ENCODE measurements around the gene MARCHF10.

The MARCHF10 gene

GRCh38 chr17:62727916-62728672, 80.0 kb downstream of the MARCHF10 start:
- DNase-seq (ENCODE audit: extremely low spot score), result no peak
- TF ChIP-seq TARDBP (IDR thresholded peaks at IDR 0.05), result no peak
- no peak for TF ChIP-seq NFRKB (IDR thresholded peaks at IDR 0.05)
- TF ChIP-seq FOXM1 (IDR thresholded peaks at IDR 0.05; ENCODE audit: borderline replicate concordance), result no peak
- TF ChIP-seq SP1 (IDR thresholded peaks at IDR 0.05), result no peak
- no peak for TF ChIP-seq ZNF384 (IDR thresholded peaks at IDR 0.05)
- TF ChIP-seq FOXA1 (IDR thresholded peaks at IDR 0.05), result no peak
- TF ChIP-seq CTBP1 (IDR thresholded peaks at IDR 0.05; ENCODE audit: borderline replicate concordance), result no peak
- TF ChIP-seq LEF1 (IDR thresholded peaks at IDR 0.05; ENCODE audit: borderline replicate concordance), result no peak
- no peak for TF ChIP-seq FOXK2 (IDR thresholded peaks at IDR 0.05)
- no peak for TF ChIP-seq SUZ12 (IDR thresholded peaks at IDR 0.05)
- TF ChIP-seq L3MBTL2 (conservative IDR thresholded peaks at IDR 0.05), result no peak
- TF ChIP-seq HDGF (IDR thresholded peaks at IDR 0.05; ENCODE audit: borderline replicate concordance), result no peak
- no peak for TF ChIP-seq BHLHE40 (IDR thresholded peaks at IDR 0.05; ENCODE audit: borderline replicate concordance)
- no peak for TF ChIP-seq ARNT (IDR thresholded peaks at IDR 0.05)
- no peak for TF ChIP-seq PKNOX1 (IDR thresholded peaks at IDR 0.05)
- TF ChIP-seq ELF4 (IDR thresholded peaks at IDR 0.05), result no peak
- CTCF ChIA-PET, result no interaction called here
- POLR2A ChIA-PET, result interaction anchor here (1.0 kb wide), 1 partner anchor 237 kb away, joined by 3 read pairs; no protein-coding TSS in a partner anchor

- TF ChIP-seq FOXA1 (IDR thresholded peaks at IDR 0.05) (no peak), SUZ12 (IDR thresholded peaks at IDR 0.05) (no peak), L3MBTL2 (conservative IDR thresholded peaks at IDR 0.05) (no peak), CTBP1 (IDR thresholded peaks at IDR 0.05; ENCODE audit: borderline replicate concordance) (no peak), FOXM1 (IDR thresholded peaks at IDR 0.05; ENCODE audit: borderline replicate concordance) (no peak), ELF4 (IDR thresholded peaks at IDR 0.05) (no peak), BHLHE40 (IDR thresholded peaks at IDR 0.05; ENCODE audit: borderline replicate concordance) (no peak), SP1 (IDR thresholded peaks at IDR 0.05) (no peak)
- ChIA-PET CTCF (no interaction called here), POLR2A (no interaction called here)
- DNase-seq (ENCODE audit: extremely low spot score), result no peak
These were observed 82.3 kb downstream of the MARCHF10 start for GRCh38 chr17:62725791-62726249.

- ChIA-PET CTCF (no interaction called here), POLR2A (interaction anchor here (1.2 kb wide), 3 partner anchors 10 to 269 kb away, joined by 3 read pairs; no protein-coding TSS in a partner anchor)
- TF ChIP-seq L3MBTL2 (conservative IDR thresholded peaks at IDR 0.05) (peak; percentile 82), FOXA1 (IDR thresholded peaks at IDR 0.05) (no peak)
- no peak for DNase-seq (ENCODE audit: extremely low spot score)
These were observed 83.5 kb downstream of the MARCHF10 start for GRCh38 chr17:62724398-62725146.

GRCh38 chr17:62723842-62724241, 84.3 kb downstream of the MARCHF10 start:
- CTCF ChIA-PET, result interaction anchor here (0.6 kb wide), 1 partner anchor 77 kb away, joined by 4 read pairs; no protein-coding TSS in a partner anchor
- TF ChIP-seq L3MBTL2 (conservative IDR thresholded peaks at IDR 0.05) (peak; percentile 50), PKNOX1 (IDR thresholded peaks at IDR 0.05) (no peak), ZNF384 (IDR thresholded peaks at IDR 0.05) (no peak)
- POLR2A ChIA-PET, result interaction anchor here (1.2 kb wide), 3 partner anchors 9 to 270 kb away, joined by 3 read pairs; no protein-coding TSS in a partner anchor
- peak; percentile 51 for DNase-seq (ENCODE audit: extremely low spot score)

GRCh38 chr17:62722625-62723024, 85.5 kb downstream of the MARCHF10 start:
- TF ChIP-seq ARNT (IDR thresholded peaks at IDR 0.05), result no peak
- no peak for TF ChIP-seq HDGF (IDR thresholded peaks at IDR 0.05; ENCODE audit: borderline replicate concordance)
- TF ChIP-seq SUZ12 (IDR thresholded peaks at IDR 0.05), result no peak
- no peak for TF ChIP-seq L3MBTL2 (conservative IDR thresholded peaks at IDR 0.05)
- TF ChIP-seq PKNOX1 (IDR thresholded peaks at IDR 0.05), result no peak
- TF ChIP-seq ZNF384 (IDR thresholded peaks at IDR 0.05), result no peak
- TF ChIP-seq FOXM1 (IDR thresholded peaks at IDR 0.05; ENCODE audit: borderline replicate concordance), result no peak
- ChIA-PET CTCF (no interaction called here), POLR2A (no interaction called here)
- DNase-seq (ENCODE audit: extremely low spot score), result no peak

GRCh38 chr17:62720126-62720850, 87.8 kb downstream of the MARCHF10 start:
- POLR2A ChIA-PET, result interaction anchor here (0.7 kb wide), 1 partner anchor 245 kb away, joined by 3 read pairs; no protein-coding TSS in a partner anchor
- peak; percentile 71 for TF ChIP-seq ZNF384 (IDR thresholded peaks at IDR 0.05)
- no peak for TF ChIP-seq SUZ12 (IDR thresholded peaks at IDR 0.05)
- TF ChIP-seq FOXM1 (IDR thresholded peaks at IDR 0.05; ENCODE audit: borderline replicate concordance), result no peak
- DNase-seq (ENCODE audit: extremely low spot score), result peak; percentile 39
- CTCF ChIA-PET, result interaction anchor here (0.6 to 1.2 kb wide), 5 partner anchors 9 to 435 kb away, joined by 3 to 9 read pairs (median 3); no protein-coding TSS in a partner anchor
